WI38 (cell line): Measurements from ENCODE around the gene NRG3.
"Not testable (repeated sequence)": the region's sequence is repeated elsewhere in the genome, so short reads cannot be mapped to it uniquely, and the experiment has no call there.

Experiments used
- H3K4me3 ChIP-seq: 2 replicates; pipeline ENCODE4 v1.5.1; 2011; ENCODE audit warnings: low read depth, mild to moderate bottlenecking, control low read depth, low read length
- TF ChIP-seq, protein P1 (sequence below): IDR thresholded peaks from 2 replicates; pipeline ENCODE4 v1.5.1; 2012; ENCODE audit warnings: low read depth, mild to moderate bottlenecking, control low read depth, low read length

Gene NRG3

DNA sequence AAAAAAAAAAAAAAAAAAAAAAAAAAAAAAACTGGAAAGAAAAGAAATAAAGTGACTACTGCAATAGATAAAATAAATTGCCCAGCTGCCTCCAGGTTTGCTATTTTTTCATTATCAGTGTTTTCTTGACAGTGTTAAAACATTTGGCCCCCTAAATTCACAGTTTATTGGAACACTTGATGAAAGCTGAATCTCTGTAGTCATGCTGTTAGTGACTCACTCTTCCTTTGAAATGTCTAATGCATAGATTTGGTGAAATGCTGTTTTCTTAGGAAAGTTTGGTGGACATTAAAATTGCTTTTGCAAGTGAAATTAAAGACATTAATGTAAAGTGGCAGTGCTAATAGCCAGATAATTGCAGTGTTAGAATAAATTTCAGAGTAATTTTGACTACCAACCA lies 785.2 kb downstream of the NRG3 start:
- TF ChIP-seq, protein P1, sequence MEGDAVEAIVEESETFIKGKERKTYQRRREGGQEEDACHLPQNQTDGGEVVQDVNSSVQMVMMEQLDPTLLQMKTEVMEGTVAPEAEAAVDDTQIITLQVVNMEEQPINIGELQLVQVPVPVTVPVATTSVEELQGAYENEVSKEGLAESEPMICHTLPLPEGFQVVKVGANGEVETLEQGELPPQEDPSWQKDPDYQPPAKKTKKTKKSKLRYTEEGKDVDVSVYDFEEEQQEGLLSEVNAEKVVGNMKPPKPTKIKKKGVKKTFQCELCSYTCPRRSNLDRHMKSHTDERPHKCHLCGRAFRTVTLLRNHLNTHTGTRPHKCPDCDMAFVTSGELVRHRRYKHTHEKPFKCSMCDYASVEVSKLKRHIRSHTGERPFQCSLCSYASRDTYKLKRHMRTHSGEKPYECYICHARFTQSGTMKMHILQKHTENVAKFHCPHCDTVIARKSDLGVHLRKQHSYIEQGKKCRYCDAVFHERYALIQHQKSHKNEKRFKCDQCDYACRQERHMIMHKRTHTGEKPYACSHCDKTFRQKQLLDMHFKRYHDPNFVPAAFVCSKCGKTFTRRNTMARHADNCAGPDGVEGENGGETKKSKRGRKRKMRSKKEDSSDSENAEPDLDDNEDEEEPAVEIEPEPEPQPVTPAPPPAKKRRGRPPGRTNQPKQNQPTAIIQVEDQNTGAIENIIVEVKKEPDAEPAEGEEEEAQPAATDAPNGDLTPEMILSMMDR = no peak
- H3K4me3 ChIP-seq = no peak overlapping the region

DNA sequence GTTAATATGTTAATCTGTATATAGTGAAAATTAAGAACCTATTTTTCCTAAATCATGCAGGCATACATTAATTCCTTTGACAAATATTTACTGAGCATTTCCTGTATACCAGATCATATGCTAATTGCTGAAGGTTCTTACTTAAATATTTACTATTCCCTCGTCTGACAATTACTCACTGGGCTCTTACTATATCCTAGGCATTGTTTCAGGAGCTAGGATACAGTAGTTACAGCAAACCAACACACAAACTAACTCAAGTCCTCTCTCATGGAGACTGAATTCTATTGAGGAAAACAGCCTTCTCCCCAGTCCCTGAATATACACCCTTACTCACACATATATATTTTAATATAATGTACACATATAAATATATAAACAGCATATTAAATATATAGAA lies 786.0 kb downstream of the NRG3 start:
- no peak overlapping the region for H3K4me3 ChIP-seq
- TF ChIP-seq, protein P1 = no peak

DNA sequence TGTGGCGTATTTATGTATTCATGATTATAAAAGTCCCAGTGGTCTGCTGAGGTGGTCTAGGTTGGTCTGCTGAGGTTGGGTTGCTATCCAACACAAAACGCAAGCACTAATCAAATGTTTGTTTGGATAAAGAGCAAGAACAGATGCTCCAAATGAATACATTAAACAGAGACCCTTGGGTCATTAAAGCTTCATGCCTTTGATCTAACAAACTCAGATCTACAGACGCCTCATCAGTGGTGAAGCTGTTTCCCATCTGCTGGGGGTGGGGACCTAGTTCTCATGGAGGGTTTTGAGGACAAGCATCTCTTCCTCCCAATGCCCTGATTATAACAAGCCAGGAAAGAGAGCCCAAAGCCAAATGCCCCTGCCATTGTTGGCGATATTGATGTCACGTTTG lies 786.7 kb downstream of the NRG3 start:
- TF ChIP-seq, protein P1 = no peak
- no peak overlapping the region for H3K4me3 ChIP-seq

DNA sequence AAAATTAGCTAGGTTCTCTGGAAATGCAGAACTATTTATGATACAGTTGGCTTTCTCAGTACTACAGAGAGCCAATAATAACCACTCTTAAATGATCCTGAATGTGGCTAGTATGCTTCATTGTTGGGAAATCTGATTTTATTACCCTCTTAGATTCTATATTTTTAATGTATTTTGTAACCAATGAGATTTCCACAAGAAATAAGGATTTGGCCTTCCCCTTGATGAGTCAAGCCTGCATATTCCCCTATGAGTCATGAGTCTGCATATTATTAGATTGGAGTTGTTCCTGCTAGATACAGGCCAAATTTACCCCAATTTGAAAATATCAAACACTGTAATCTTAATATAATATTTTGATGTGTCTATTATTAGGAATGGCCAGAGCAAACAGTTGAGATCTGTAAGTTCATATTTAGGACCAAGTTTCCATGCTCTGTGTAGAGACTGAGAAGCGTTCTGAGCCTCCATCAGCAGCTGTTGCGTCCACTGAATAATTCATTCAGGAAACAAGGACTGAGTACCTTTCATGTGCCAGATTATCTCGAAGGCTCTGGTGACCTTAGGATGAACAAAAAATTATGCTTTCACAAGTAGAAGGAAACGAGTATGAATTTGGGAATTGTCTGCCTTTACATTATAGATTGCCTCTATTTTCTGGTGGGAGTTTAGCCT lies 793.4 kb downstream of the NRG3 start:
- TF ChIP-seq, protein P1 = no peak
- no peak overlapping the region for H3K4me3 ChIP-seq

DNA sequence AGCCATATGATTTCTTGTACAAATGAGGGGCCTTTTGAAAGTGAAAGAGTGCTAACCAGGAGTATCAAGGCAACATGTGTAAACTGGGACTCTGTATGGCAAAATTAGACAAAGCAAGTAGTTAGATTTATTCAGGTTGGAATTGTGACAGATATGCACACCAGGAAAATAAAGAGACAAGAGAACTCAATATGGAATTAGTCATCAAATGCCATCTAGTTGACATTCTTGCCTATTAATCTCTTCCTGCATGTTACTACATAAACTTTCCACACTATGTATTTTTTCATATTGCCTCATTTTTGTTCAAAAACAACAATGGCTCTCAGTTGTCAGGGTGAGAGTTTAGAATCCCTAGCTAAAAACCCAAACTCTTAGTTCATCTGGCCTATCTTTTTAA lies 799.0 kb downstream of the NRG3 start:
- no peak overlapping the region for H3K4me3 ChIP-seq
- TF ChIP-seq, protein P1 = no peak

DNA sequence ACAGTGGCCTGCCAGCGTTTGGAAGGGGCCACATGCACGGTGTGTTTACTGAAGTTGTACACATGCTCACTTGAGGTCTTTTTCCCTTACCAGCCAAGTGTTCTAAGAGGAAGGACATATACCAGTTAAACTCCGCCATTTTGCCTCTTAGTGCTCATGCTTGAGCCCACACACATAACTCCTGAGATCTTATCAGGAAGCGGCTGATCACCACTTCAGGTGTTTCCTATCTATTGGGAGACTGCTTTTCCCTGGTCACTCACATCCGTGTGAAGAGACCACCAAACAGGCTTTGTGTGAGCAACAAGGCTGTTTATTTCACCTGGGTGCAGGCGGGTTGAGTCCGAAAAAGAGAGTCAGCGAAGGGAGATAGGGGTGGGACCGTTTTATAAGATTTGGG lies 802.9 kb downstream of the NRG3 start:
- H3K4me3 ChIP-seq = not testable (repeated sequence)

DNA sequence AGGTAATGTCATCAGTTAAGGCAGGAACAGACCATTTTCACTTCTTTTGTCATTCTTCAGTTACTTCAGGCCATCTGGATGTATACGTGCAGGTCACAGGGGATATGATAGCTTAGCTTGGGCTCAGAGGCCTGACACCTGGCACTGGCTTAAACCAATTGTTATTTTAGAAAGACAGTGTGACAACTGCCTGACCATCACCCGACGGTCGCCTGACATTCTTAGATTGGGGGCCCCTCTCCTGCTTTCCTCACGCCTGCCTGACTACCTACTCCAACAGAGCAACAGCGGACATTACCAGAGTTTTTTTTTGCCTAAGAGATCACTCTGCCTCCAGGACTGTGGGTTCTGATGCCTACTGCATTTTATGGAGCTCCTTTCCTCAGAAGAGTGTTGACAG lies 803.5 kb downstream of the NRG3 start:
- H3K4me3 ChIP-seq = not testable (repeated sequence)

DNA sequence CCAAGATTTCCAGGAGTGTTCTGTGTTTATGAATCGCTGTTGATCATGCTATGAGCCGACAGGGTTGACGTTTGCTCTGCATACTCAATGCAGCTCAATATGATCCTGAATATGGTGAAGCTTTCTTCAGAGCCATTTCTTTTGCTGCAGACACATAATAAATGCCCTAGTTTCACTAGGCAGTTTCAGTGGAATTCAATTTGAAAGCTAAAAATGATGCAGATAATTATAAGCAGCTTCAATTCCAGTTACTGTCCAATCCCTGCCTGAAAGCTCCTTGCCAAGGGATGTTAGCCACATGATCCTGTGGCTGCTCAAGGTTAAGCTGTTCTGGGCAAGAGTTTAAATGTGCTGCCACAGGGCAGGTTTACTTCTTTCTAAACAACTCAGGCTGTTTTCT lies 805.6 kb downstream of the NRG3 start:
- TF ChIP-seq, protein P1 = no peak
- no peak overlapping the region for H3K4me3 ChIP-seq
